Fibroblast of skin of abdomen (primary cell): Measurements from ENCODE around the gene TMEM129.

Experiments
- DNase-seq: peaks from one replicate; pipeline ENCODE4 v3.0.0-alpha.2; 2013

Gene TMEM129

DNA sequence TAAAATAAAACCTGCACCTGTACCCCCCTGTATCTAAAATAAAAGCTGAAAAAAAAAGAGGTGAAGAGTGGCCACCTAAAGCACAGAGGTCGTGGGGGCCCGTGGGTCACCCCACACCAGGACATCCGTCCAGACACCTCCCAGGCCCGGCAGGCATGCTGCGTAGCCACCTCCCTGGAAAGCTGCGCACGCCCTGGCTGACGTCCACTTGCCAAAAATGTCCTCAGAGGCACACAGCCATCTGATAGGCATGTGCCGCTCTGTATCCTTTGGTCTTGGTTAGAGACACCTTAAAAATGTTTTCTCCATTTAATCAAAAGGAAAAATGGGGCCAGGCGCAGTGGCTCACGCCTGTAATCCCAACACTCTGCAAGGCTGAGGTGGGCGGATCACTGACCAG lies 54.7 kb downstream of the TMEM129 start:
- no peak for DNase-seq
